Retinal pigment epithelial cell (primary cell): ENCODE data around the gene DCLRE1B.

Experiments used
- DNase-seq: peaks from one replicate; pipeline ENCODE4 v3.0.0-alpha.2; 2010; ENCODE audit warnings: low read depth
- H3K4me3 ChIP-seq: 2 replicates; pipeline ENCODE4 v1.5.1; 2011; ENCODE audit warnings: mild to moderate bottlenecking, low read length, control low read depth, moderate library complexity
- TF ChIP-seq, protein P1 (sequence below): conservative IDR thresholded peaks from 2 replicates; pipeline ENCODE4 v1.5.1; 2011; ENCODE audit warnings: low read depth, low read length, control low read depth, inconsistent platforms

DCLRE1B gene

DNA sequence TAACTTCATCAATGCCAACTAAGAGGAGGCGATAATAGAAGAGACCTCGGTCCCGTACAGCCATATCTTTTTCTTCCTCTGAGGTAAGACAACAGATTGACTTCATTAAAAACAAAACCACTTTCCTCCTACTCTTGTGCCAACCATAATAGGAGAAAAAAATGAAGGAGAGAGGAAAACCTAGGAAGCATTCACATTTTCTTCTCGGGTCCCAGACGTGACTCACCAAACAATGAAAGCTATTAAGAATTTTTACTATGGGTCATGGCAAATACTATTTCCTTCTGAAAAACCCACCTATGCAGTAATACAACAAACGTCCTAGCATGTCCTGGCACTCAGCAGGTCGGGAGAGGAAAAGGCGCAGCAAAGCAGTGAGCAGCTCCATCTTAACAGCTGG lies 9.2 kb upstream of the DCLRE1B start:
- no peak for DNase-seq
- TF ChIP-seq, protein P1, sequence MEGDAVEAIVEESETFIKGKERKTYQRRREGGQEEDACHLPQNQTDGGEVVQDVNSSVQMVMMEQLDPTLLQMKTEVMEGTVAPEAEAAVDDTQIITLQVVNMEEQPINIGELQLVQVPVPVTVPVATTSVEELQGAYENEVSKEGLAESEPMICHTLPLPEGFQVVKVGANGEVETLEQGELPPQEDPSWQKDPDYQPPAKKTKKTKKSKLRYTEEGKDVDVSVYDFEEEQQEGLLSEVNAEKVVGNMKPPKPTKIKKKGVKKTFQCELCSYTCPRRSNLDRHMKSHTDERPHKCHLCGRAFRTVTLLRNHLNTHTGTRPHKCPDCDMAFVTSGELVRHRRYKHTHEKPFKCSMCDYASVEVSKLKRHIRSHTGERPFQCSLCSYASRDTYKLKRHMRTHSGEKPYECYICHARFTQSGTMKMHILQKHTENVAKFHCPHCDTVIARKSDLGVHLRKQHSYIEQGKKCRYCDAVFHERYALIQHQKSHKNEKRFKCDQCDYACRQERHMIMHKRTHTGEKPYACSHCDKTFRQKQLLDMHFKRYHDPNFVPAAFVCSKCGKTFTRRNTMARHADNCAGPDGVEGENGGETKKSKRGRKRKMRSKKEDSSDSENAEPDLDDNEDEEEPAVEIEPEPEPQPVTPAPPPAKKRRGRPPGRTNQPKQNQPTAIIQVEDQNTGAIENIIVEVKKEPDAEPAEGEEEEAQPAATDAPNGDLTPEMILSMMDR, result no peak

DNA sequence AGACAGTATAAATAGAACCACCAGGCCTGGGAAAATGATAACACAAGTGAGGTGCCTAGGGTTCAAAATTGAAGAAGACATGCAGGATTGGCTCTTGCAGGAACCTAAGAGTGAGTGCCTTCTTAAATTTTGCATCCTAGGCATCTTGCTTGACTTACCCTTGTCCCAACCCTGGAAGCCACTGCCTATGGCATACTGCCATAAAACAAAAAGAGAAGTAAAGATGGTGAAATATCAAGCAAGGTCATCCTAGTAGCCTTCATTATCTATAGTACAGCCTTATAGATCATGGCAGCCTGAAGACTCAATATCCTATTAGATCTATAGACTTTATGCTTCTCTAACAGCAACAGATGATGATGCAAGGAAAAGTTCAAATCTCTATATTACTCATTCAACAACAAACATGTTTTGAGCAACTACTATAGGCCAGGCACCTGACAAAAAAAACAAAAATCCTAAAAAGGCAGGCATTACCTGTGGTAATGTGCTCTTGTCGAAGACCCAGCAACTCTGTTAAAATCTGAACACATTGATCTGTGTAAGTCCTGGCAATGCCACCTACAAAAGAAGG lies 6.8 kb upstream of the DCLRE1B start:
- no peak for DNase-seq
- H3K4me3 ChIP-seq, result no peak overlapping the region
- TF ChIP-seq, protein P1, result no peak

More for the DNA sequence above, 9.2 kb upstream of the DCLRE1B start:
- no peak overlapping the region for H3K4me3 ChIP-seq

DNA sequence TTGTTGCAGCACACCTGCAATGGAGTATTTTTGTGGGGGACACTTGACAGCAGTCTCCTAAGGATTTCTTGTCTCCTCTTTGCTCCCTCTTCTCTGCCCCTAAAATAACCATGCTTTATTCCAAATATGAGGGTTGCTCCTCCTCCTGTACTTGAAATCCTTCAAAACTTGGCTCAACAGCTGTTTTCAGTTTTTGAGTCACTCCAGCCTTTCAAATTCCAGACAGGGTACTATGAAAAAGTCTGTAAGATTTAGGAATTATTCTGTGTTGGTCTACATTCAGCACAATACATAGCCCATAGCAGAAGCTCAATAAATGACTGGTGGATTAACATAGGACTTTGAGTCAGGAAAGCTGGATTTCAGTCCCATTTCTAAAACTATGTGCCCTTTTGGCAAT lies 6.0 kb upstream of the DCLRE1B start:
- TF ChIP-seq, protein P1, result no peak
- DNase-seq, result no peak
- no peak overlapping the region for H3K4me3 ChIP-seq

DNA sequence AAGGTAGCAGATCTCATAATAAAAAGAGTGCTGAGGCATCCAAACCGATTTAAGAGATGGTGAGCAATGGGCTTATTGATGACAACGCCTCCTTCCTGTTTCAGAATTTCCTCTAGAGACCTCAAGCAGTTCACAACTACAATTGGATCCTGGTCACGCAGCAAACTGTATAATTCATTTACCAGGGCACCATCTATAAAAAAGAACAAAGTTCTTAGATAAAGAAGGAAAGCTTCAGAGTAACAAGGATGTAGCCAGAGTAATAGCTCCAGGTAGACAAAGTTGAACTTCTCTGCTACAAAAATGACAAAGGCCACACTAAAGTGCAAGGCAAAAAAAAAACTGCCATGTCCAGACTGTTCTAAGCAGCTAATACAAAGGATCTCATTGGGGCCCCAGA lies 3.9 kb upstream of the DCLRE1B start:
- no peak overlapping the region for H3K4me3 ChIP-seq
- no peak for DNase-seq
- TF ChIP-seq, protein P1, result no peak

DNA sequence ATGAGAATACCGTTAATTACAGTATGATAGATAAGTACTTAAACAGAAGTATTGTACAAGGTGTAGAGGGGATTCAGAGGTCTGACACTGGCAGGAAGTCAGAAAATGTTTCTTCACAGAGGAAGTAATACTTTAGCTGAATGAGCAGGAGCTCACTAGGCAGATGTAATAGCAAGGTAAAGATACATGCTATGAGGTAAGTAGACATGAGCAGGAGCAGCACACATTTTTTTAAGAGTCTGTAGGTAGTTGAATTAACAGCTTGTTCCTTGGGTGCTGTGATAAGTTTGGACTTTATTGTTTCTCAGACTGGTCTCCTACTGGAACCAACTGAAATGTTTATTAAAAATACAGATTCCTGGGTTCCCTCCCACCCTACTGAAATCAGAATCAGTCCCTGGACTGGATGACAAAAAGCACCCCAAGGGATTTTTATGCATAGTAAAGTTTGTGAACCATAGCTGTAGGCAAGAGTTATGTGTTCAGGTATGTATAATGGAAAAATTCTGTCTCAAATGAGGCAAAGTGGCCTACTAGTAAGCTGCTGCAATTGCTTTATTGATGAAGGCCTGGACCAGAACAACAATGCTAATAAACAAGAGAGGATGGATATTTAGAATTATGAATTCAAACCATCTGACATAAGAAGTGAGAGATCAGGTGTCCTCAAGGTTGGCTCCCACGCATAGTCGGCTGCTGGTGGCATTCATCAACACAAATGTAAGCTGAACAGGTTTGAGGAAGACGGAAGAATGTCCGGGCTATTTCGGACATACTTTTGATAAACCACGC lies 1.4 kb upstream of the DCLRE1B start:
- DNase-seq, result no peak
- peak overlapping the region; percentile 98 for H3K4me3 ChIP-seq

DNA sequence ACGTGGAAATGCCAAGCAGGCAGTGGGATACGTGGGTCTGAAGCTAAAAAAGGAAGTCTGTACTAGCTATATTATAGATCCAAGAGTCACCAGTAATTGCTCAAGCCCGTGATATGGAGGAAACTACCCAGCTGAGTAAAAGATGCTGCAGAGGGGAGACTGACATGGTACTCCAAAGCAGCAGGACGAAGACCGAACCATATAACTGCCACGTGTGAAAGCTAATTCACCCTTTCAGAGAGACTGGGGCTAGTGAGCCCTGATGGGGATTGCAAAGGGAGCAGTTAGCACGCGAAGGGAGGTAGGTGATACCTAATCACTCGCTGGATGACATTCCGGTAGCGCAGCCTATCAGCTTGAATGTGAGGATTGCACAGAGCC lies 843 bp upstream of the DCLRE1B start:
- peak overlapping the region; percentile 98 for H3K4me3 ChIP-seq
- DNase-seq, result peak; percentile 13
- TF ChIP-seq, protein P1, result no peak

More for the DNA sequence above, 1.4 kb upstream of the DCLRE1B start:
- TF ChIP-seq, protein P1, result no peak

DNA sequence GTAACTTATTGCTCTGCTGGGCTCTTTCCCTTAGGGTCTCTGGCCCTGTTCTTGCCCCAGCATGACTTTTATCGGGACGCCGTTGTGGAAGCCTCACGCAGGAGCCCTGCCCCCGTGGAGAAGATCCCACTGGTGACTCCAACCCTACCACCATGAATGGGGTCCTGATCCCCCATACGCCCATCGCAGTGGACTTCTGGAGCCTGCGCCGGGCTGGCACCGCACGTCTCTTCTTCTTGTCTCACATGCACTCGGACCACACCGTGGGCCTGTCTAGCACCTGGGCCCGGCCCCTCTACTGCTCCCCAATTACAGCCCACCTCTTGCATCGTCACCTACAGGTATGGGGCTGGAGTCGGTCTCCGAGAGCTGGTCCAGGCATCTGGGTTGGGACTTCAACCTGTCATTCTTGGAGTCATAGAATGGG lies 322 bp downstream of the DCLRE1B start:
- peak overlapping the region; percentile 98 for H3K4me3 ChIP-seq
- TF ChIP-seq, protein P1, result no peak
- no peak for DNase-seq
